Esophagus squamous epithelium (tissue), 4 donors: ENCODE data around the gene GREB1L.

Experiments
- CTCF ChIP-seq, 6 experiments: fragments of 450-650 bp in 4 of 6; fragments of 200-600 bp in 2 of 6; sonication (generic) in 2 of 6; IDR thresholded peaks; one replicate each; pipeline ENCODE4 v1.5.1; 2016 to 2019; ENCODE audit warnings: antibody characterized with exemption in 6 of 6, mild to moderate bottlenecking in 4 of 6, moderate library complexity in 4 of 6
- POLR2A ChIP-seq, 4 donors: fragments of 450-650 bp; IDR thresholded peaks; one replicate each; pipeline ENCODE4 v1.6.1; 2017; ENCODE audit warnings: antibody characterized with exemption in 4 of 4, mild to moderate bottlenecking in 4 of 4, moderate library complexity in 3 of 4

GRCh38 chr18:21264651-21265050, 22.6 kb downstream of the GREB1L start:
- no peak for TF ChIP-seq CTCF (IDR thresholded peaks at IDR 0.05)
- no peak for TF ChIP-seq POLR2A (IDR thresholded peaks at IDR 0.05)
